Tibial artery (tissue), 4 donors: Measurements from ENCODE around the gene SPATA17.

Experiments
- DNase-seq, 2 donors: peaks; one replicate each; pipeline ENCODE4 v3.0.0-alpha.2; 2019
- H3K27ac ChIP-seq, 2 donors: fragments of 200-600 bp; sonication (generic) in 1 of 2; 1 replicate in 1 of 2; 2 replicates in 1 of 2; pipeline ENCODE4 v1.5.1; 2018 to 2019; ENCODE audit warnings: mild to moderate bottlenecking in 1 of 2
- H3K27me3 ChIP-seq, 2 donors: fragments of 200-600 bp; sonication (generic) in 1 of 2; one replicate each; pipeline versions ENCODE4 v1.5.1 to v1.6.0; 2016 to 2019
- H3K36me3 ChIP-seq, 3 donors: fragments of 200-600 bp; sonication (generic) in 2 of 3; one replicate each; pipeline ENCODE4 v1.5.1; 2016 to 2019; ENCODE audit warnings: mild to moderate bottlenecking in 2 of 3
- H3K4me1 ChIP-seq, 4 donors: fragments of 200-600 bp; sonication (generic) in 2 of 4; 1 replicate in 3 of 4; 2 replicates in 1 of 4; pipeline ENCODE4 v1.5.1; 2016 to 2019
- H3K4me3 ChIP-seq, 2 donors: fragments of 200-600 bp; sonication (generic) in 1 of 2; 1 replicate in 1 of 2; 2 replicates in 1 of 2; pipeline ENCODE4 v1.5.1; 2018 to 2019; ENCODE audit warnings: mild to moderate bottlenecking in 2 of 2
- H3K9me3 ChIP-seq, 3 donors: fragments of 200-600 bp; sonication (generic) in 1 of 3; one replicate each; pipeline ENCODE4 v1.5.1; 2016 to 2019
- CTCF ChIP-seq, 2 experiments: fragments of 200-600 bp in 1 of 2; fragments of 450-650 bp in 1 of 2; IDR thresholded peaks; one replicate each; pipeline ENCODE4 v1.5.1; 2017 to 2019; ENCODE audit warnings: antibody characterized with exemption in 2 of 2, mild to moderate bottlenecking in 1 of 2, moderate library complexity in 1 of 2
- intact Hi-C: fragments of 100-400 bp; cut with DNase I; formaldehyde crosslinking; loops from one replicate; pipeline ENCODE4 v1.15.0; 2023; ENCODE audit warnings: low total_unique reads

The SPATA17 gene

GRCh38 chr1:217661407-217661806 is 30.3 kb downstream of the SPATA17 start:
- no peaks in the 10 kb centered on the region for H3K27me3 ChIP-seq
- no peak overlapping the region for H3K27ac ChIP-seq
- H3K9me3 ChIP-seq: no peaks in the 10 kb centered on the region
- H3K36me3 ChIP-seq: no peaks in the 10 kb centered on the region
- H3K4me1 ChIP-seq: no peaks in the 10 kb centered on the region
- no peak overlapping the region for H3K4me3 ChIP-seq
- TF ChIP-seq CTCF (IDR thresholded peaks at IDR 0.05): no peak
- no peak for DNase-seq
- intact Hi-C loops: no loop called here

- Histone ChIP-seq H3K27ac (no peak overlapping the region), H3K4me3 (no peak overlapping the region), H3K36me3 (no peaks in the 10 kb centered on the region), H3K27me3 (no peaks in the 10 kb centered on the region), H3K9me3 (no peaks in the 10 kb centered on the region), H3K4me1 (no peaks in the 10 kb centered on the region)
- intact Hi-C loops: no loop called here
- no peak for TF ChIP-seq CTCF (IDR thresholded peaks at IDR 0.05)
- no peak for DNase-seq
These were observed 37.3 kb downstream of the SPATA17 start for GRCh38 chr1:217668351-217668940.

GRCh38 chr1:217673387-217673786 is 42.2 kb downstream of the SPATA17 start:
- Histone ChIP-seq H3K9me3 (no peaks in the 10 kb centered on the region), H3K36me3 (no peaks in the 10 kb centered on the region), H3K27me3 (no peaks in the 10 kb centered on the region), H3K27ac (no peak overlapping the region), H3K4me3 (no peak overlapping the region), H3K4me1 (no peaks in the 10 kb centered on the region)
- intact Hi-C loops: no loop called here
- no peak for DNase-seq
- TF ChIP-seq CTCF (IDR thresholded peaks at IDR 0.05): no peak

GRCh38 chr1:217674028-217674729 is 43.0 kb downstream of the SPATA17 start:
- no peaks in the 10 kb centered on the region for H3K4me1 ChIP-seq
- intact Hi-C loops: no loop called here
- H3K9me3 ChIP-seq: no peaks in the 10 kb centered on the region
- DNase-seq: no peak
- no peak overlapping the region for H3K4me3 ChIP-seq
- H3K36me3 ChIP-seq: no peaks in the 10 kb centered on the region
- TF ChIP-seq CTCF (IDR thresholded peaks at IDR 0.05): no peak
- no peak overlapping the region for H3K27ac ChIP-seq
- no peaks in the 10 kb centered on the region for H3K27me3 ChIP-seq

- no peaks in the 10 kb centered on the region for H3K4me1 ChIP-seq
- TF ChIP-seq CTCF (IDR thresholded peaks at IDR 0.05): no peak
- H3K27me3 ChIP-seq: no peaks in the 10 kb centered on the region
- H3K27ac ChIP-seq: no peak overlapping the region
- H3K4me3 ChIP-seq: no peak overlapping the region
- no peak for DNase-seq
- H3K36me3 ChIP-seq: no peaks in the 10 kb centered on the region
- no peaks in the 10 kb centered on the region for H3K9me3 ChIP-seq
- intact Hi-C loops: no loop called here
These were observed 50.7 kb downstream of the SPATA17 start for GRCh38 chr1:217681806-217682205.
